ENCODE data around the gene PRSS56. TPM values are rescaled to one million over a fixed set of nuclear protein-coding genes. Genes with fewer than 3 reads are reported as not detected.
"Not testable (repeated sequence)": the region's sequence is repeated elsewhere in the genome, so short reads cannot be mapped to it uniquely, and the experiment has no call there.

The PRSS56 gene
- total RNA-seq, 4 donors from 2014 or later: not detected

GRCh38 chr2:232556426-232556825 is 36.2 kb downstream of the PRSS56 start:
- DNase-seq (ENCODE audit: low spot score in 2 of 2): no peak
- TF ChIP-seq CTCF (IDR thresholded peaks at IDR 0.05): no peak
- TF ChIP-seq POLR2A (IDR thresholded peaks at IDR 0.05): no peak
- WGBS, 2 donors: 77 to 84% methylated on average over 3 of the region's 3 CpGs
- H3K4me3 ChIP-seq (ENCODE audit: low read depth, poor library complexity, severe bottlenecking): no peak overlapping the region
- intact Hi-C loops (cut with DNase I; ENCODE audit: low total_unique reads): no loop called here

GRCh38 chr2:232562515-232563151 is 42.4 kb downstream of the PRSS56 start:
- 85 to 86% methylated on average over 8 of the region's 8 CpGs for WGBS, 2 donors
- DNase-seq (ENCODE audit: low spot score in 2 of 2): no peak
- H3K4me3 ChIP-seq (ENCODE audit: low read depth, poor library complexity, severe bottlenecking): no peak overlapping the region
- TF ChIP-seq POLR2A (IDR thresholded peaks at IDR 0.05) (no peak), CTCF (IDR thresholded peaks at IDR 0.05) (no peak)
- intact Hi-C loops (cut with DNase I; ENCODE audit: low total_unique reads): no loop called here

- WGBS, 2 donors: 45 to 51% methylated on average over 3 of the region's 3 CpGs
- TF ChIP-seq CTCF (IDR thresholded peaks at IDR 0.05) (no peak), POLR2A (IDR thresholded peaks at IDR 0.05) (no peak)
- intact Hi-C loops (cut with DNase I; ENCODE audit: low total_unique reads): no loop called here
- no peak for DNase-seq (ENCODE audit: low spot score in 2 of 2)
- no peak overlapping the region for H3K4me3 ChIP-seq (ENCODE audit: low read depth, poor library complexity, severe bottlenecking)
Observed at GRCh38 chr2:232563580-232563979, 43.4 kb downstream of the PRSS56 start.

GRCh38 chr2:232567721-232568120 is 47.5 kb downstream of the PRSS56 start:
- DNase-seq (ENCODE audit: low spot score in 2 of 2): no peak
- no peak overlapping the region for H3K4me3 ChIP-seq (ENCODE audit: low read depth, poor library complexity, severe bottlenecking)
- intact Hi-C loops (cut with DNase I; ENCODE audit: low total_unique reads): no loop called here
- no peak for TF ChIP-seq CTCF (IDR thresholded peaks at IDR 0.05)
- TF ChIP-seq POLR2A (IDR thresholded peaks at IDR 0.05): no peak

GRCh38 chr2:232568161-232568560 is 48.0 kb downstream of the PRSS56 start:
- WGBS, 2 donors: 24 to 28% methylated on average over 5 of the region's 5 CpGs
- no peak for DNase-seq (ENCODE audit: low spot score in 2 of 2)
- no peak overlapping the region for H3K4me3 ChIP-seq (ENCODE audit: low read depth, poor library complexity, severe bottlenecking)
- intact Hi-C loops (cut with DNase I; ENCODE audit: low total_unique reads): no loop called here
- TF ChIP-seq POLR2A (IDR thresholded peaks at IDR 0.05) (no peak), CTCF (IDR thresholded peaks at IDR 0.05) (no peak)

- intact Hi-C loops (cut with DNase I; ENCODE audit: low total_unique reads): no loop called here
- WGBS, 2 donors: 91 to 92% methylated on average over 9 of the region's 9 CpGs
- TF ChIP-seq POLR2A (IDR thresholded peaks at IDR 0.05) (no peak), CTCF (IDR thresholded peaks at IDR 0.05) (no peak)
- H3K4me3 ChIP-seq (ENCODE audit: low read depth, poor library complexity, severe bottlenecking): no peak overlapping the region
- no peak for DNase-seq (ENCODE audit: low spot score in 2 of 2)
Observed at GRCh38 chr2:232569541-232569940, 49.4 kb downstream of the PRSS56 start.

- intact Hi-C loops (cut with DNase I; ENCODE audit: low total_unique reads); DNase-seq (ENCODE audit: low spot score in 2 of 2); H3K4me3 ChIP-seq (ENCODE audit: low read depth, poor library complexity, severe bottlenecking): not testable (repeated sequence)
- 97 to 98% methylated on average over 6 of the region's 6 CpGs for WGBS, 2 donors
Observed at GRCh38 chr2:232570481-232570880, 50.3 kb downstream of the PRSS56 start.
